Transverse colon (tissue), 4 donors: ENCODE data around the gene MAFG. TPM values are rescaled to one million over a fixed set of nuclear protein-coding genes. Genes with fewer than 3 reads are reported as not detected.

ENCODE experiments used
- DNase-seq: peaks from one replicate; pipeline ENCODE4 v3.0.0-alpha.2; 2019
- H3K27ac ChIP-seq, 4 donors: fragments of 200-600 bp; sonication (generic); 2 replicates each; pipeline ENCODE4 v1.5.1; 2016 to 2018; ENCODE audit warnings: inconsistent platforms in 4 of 4
- H3K27me3 ChIP-seq: fragments of 200-600 bp; sonication (generic); 2 replicates; pipeline ENCODE4 v1.5.1; 2017; ENCODE audit warnings: inconsistent platforms
- H3K36me3 ChIP-seq, 4 donors: fragments of 200-600 bp; sonication (generic); 2 replicates each; pipeline ENCODE4 v1.5.1; 2017 to 2019; ENCODE audit warnings: inconsistent platforms in 4 of 4
- H3K4me1 ChIP-seq, 4 donors: fragments of 200-600 bp; sonication (generic); 2 replicates each; pipeline ENCODE4 v1.5.1; 2017 to 2020; ENCODE audit warnings: inconsistent platforms in 4 of 4
- H3K4me3 ChIP-seq, 4 donors: fragments of 200-600 bp; sonication (generic); 1 replicate in 1 of 4; 2 replicates in 3 of 4; pipeline versions ENCODE4 v1.5.1 to v1.6.1; 2017 to 2019; ENCODE audit warnings: inconsistent platforms in 4 of 4
- H3K9me3 ChIP-seq, 2 donors: fragments of 200-600 bp; sonication (generic); 2 replicates each; pipeline ENCODE4 v1.5.1; 2017 to 2019; ENCODE audit warnings: inconsistent platforms in 2 of 2
- CTCF ChIP-seq, 5 experiments: fragments of 200-600 bp in 3 of 5; fragments of 450-650 bp in 2 of 5; sonication (generic) in 3 of 5; IDR thresholded peaks; 1 replicate in 2 of 5; 2 replicates in 3 of 5; pipeline ENCODE4 v1.5.1; 2016 to 2017; ENCODE audit warnings: antibody characterized with exemption in 5 of 5, inconsistent platforms in 3 of 5, mild to moderate bottlenecking in 2 of 5, moderate library complexity in 1 of 5
- EP300 ChIP-seq: sonication (generic); formaldehyde crosslinking; IDR thresholded peaks from one replicate; pipeline ENCODE4 v1.6.1; 2017; ENCODE audit warnings: antibody characterized with exemption, low read depth
- POLR2A ChIP-seq: fragments of 450-650 bp; IDR thresholded peaks from one replicate; pipeline ENCODE4 v1.6.1; 2016; ENCODE audit warnings: antibody characterized with exemption, mild to moderate bottlenecking, moderate library complexity
- POLR2AphosphoS5 ChIP-seq, 3 donors: sonication (generic); formaldehyde crosslinking; IDR thresholded peaks; one replicate each; pipeline ENCODE4 v1.6.1; 2016; ENCODE audit warnings: antibody characterized with exemption in 3 of 3
- WGBS, 2 donors: methylation state at CpG; one replicate each; pipeline ENCODE4 v1.1.5; 2018; ENCODE audit warnings: low coverage in 1 of 2; 5-methylcytosine and 5-hydroxymethylcytosine counted together
- in situ Hi-C, 4 donors: fragments of 200-750 bp; cut with MboI; loops; one replicate each; pipeline versions ENCODE4 v1.15.0 to v1.15.1; 2017; ENCODE audit warnings: low sequenced_read_pairs in 3 of 4, low pct_ligation_motif_present in 1 of 4, low pct_unique_long_range_greater_than_20kb in 1 of 4
- intact Hi-C: fragments of 100-400 bp; cut with DNase I; formaldehyde crosslinking; loops from one replicate; pipeline ENCODE4 v1.15.1; 2023; ENCODE audit warnings: low total_unique reads
- total RNA-seq, 4 donors: library from RNA; depleted of rRNA; stranded (reverse); fragments of >200 nt; gene quantifications; one replicate each; pipeline ENCODE4 v1.1.0, GENCODE V29; 2016

The MAFG gene
- total RNA-seq, 4 donors from 2014 or later: 22.4 to 34.4 (median 24.3) TPM

GRCh38 chr17:81913394-81914102 is 14.0 kb downstream of the MAFG start:
- H3K27me3 ChIP-seq: no peaks in the 10 kb centered on the region
- peaks cover 0 to 26% (median 10%) of the 10 kb centered on the region in 4 donors for H3K36me3 ChIP-seq
- H3K4me1 ChIP-seq: peaks cover 21 to 41% (median 29%) of the 10 kb centered on the region in 4 donors
- intact Hi-C loops: no loop called here
- H3K27ac ChIP-seq: no peak overlapping the region
- TF ChIP-seq POLR2AphosphoS5 (IDR thresholded peaks at IDR 0.05) (no peak), EP300 (no peak), CTCF (IDR thresholded peaks at IDR 0.05) (no peak), POLR2A (no peak)
- H3K4me3 ChIP-seq: no peak overlapping the region
- 94% methylated on average over 31 of the region's 31 CpGs; no CpG with 5 or more reads in 1 of the 2 donors for WGBS, 2 donors
- no peaks in the 10 kb centered on the region for H3K9me3 ChIP-seq
- DNase-seq: no peak
- in situ Hi-C loops: no loop called here

DNA sequence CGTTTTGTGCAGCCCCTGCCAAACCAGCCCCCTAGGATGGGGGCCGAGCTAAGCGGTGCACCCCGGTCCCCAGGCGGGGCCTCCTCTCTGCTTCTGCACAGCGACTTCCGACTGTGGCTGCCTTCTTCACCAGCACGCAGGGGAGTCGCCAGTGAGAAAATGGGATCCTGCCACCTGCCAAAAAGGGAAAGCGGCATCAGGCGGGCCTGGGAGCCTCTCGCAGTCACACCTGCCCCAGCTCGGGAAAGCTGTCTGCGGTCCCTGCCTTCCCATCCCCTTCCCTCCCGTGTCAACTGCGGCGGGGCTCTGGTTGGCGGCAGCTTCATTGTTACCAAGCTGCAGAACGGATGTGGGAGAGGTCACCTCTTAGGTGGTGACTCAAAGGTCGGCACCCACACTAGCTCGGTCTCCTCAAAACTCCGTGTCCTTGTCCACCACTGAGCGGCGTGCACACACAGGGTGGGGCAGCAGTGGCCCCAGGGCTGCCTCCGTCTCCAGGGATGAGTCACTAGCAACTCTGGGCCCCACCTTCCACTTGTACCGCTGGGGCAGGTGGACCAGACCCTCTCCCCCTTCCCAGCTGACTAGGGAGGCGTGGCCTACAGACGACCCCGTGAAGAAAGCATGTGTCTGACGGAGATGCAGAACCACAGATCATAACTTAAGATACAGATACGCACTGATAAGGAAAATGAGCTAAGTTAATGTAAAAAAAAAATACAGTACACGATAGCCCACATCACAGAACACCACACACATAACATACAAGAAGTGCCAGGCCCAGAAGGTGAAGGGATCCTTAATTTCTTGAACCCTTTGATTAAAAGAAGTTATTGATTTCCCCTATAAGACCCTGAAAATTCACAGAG is 14.9 kb downstream of the MAFG start:
- 87 to 93% methylated on average over 3 to 32 of the region's 32 CpGs for WGBS, 2 donors

DNA sequence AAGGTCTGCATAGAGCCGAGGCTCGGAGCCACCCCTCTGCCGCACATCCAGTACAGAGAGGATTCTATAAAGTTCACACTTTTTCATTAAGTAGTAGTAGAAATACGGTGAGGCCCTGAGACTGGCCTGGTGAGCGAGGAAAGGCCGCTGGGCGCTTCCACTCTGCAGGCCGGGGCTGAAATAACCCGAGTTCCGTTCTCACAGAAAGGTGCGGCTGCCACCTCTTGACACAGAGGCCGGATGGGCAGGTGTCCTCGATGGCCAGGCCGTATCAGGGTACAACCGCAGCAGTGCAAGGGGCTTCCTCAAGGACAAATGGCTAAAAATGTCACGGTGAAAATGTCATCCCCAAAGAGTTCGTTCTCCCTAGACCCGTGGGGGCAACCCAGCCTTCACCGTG is 15.6 kb downstream of the MAFG start:
- H3K27ac ChIP-seq: peak overlapping the region; percentile 57 to 74 (median 72)
- peaks cover 14 to 30% (median 19%) of the 10 kb centered on the region in 4 donors for H3K4me1 ChIP-seq
- TF ChIP-seq CTCF (IDR thresholded peaks at IDR 0.05): no peak
- TF ChIP-seq EP300: no peak
- no peak for TF ChIP-seq POLR2AphosphoS5 (IDR thresholded peaks at IDR 0.05)
- no peak for TF ChIP-seq POLR2A
- H3K9me3 ChIP-seq: no peaks in the 10 kb centered on the region
- intact Hi-C loops (no loop called here), in situ Hi-C loops (no loop called here)
- 89% methylated on average over 19 of the region's 19 CpGs; no CpG with 5 or more reads in 1 of the 2 donors for WGBS, 2 donors
- no peaks in the 10 kb centered on the region for H3K27me3 ChIP-seq
- H3K4me3 ChIP-seq: peak overlapping the region in 1 of 4 donors; percentile 27
- H3K36me3 ChIP-seq: peaks cover 0 to 26% (median 10%) of the 10 kb centered on the region in 4 donors
- DNase-seq: no peak

More for the DNA sequence above, 14.9 kb downstream of the MAFG start:
- Histone ChIP-seq H3K27me3 (no peaks in the 10 kb centered on the region), H3K36me3 (peaks cover 0 to 26% (median 10%) of the 10 kb centered on the region in 4 donors), H3K9me3 (no peaks in the 10 kb centered on the region), H3K4me3 (no peak overlapping the region), H3K4me1 (peaks cover 16 to 36% (median 24%) of the 10 kb centered on the region in 4 donors), H3K27ac (no peak overlapping the region)
- in situ Hi-C loops (no loop called here), intact Hi-C loops (no loop called here)
- DNase-seq: no peak
- no peak for TF ChIP-seq EP300
- no peak for TF ChIP-seq CTCF (IDR thresholded peaks at IDR 0.05)
- no peak for TF ChIP-seq POLR2AphosphoS5 (IDR thresholded peaks at IDR 0.05)
- no peak for TF ChIP-seq POLR2A
